NB4 (cell line): ENCODE data around the gene TBC1D22A.

Experiments used
- MYC ChIP-seq: IDR thresholded peaks from 2 replicates; pipeline ENCODE4 v1.6.1; 2011; ENCODE audit warnings: low read depth, low read length
- POLR2A ChIP-seq: IDR thresholded peaks from 2 replicates; pipeline ENCODE4 v1.6.1; 2011; ENCODE audit warnings: mild to moderate bottlenecking; ENCODE audit not compliant: insufficient read length; ENCODE audit errors: extremely low read depth
- TF ChIP-seq, protein P1 (sequence below): IDR thresholded peaks from one replicate; pipeline ENCODE4 v1.5.1; 2012; ENCODE audit warnings: low read depth, low read length
- TF ChIP-seq, protein P2 (sequence below): IDR thresholded peaks from 2 replicates; pipeline ENCODE4 v1.6.1; 2011; ENCODE audit warnings: low read depth, low read length

DNA sequence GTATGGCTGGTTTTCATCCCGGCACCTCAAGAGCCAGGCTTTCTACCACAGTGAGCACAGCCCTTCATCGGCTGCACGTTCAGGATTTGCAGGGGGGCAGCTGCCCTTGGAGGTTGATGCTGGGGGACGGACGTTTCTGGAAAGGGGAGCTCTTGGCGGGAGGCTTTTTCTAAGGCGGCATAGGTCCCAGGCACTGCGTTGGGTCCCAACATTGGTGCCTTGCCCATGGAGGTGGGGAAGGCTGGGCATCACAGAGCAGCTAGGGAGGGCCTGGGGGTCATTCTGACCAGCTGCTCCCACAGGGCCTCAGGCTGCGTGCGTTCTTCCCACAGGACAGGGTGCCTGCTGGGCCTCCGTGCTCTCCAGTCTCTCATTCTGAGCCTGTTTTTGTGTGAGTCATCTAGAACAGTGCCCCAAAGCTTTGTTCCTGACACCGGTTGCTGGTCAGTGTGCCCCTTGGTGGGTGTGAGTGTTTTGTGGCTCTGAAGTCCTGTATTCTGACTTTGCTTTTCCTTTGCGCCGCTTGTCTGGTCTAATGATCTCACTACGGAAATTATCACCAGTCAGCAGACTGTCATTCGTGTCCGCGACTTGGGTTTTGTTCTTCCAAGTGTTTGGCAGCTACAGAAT is 275.9 kb downstream of the TBC1D22A start:
- TF ChIP-seq, protein P1, sequence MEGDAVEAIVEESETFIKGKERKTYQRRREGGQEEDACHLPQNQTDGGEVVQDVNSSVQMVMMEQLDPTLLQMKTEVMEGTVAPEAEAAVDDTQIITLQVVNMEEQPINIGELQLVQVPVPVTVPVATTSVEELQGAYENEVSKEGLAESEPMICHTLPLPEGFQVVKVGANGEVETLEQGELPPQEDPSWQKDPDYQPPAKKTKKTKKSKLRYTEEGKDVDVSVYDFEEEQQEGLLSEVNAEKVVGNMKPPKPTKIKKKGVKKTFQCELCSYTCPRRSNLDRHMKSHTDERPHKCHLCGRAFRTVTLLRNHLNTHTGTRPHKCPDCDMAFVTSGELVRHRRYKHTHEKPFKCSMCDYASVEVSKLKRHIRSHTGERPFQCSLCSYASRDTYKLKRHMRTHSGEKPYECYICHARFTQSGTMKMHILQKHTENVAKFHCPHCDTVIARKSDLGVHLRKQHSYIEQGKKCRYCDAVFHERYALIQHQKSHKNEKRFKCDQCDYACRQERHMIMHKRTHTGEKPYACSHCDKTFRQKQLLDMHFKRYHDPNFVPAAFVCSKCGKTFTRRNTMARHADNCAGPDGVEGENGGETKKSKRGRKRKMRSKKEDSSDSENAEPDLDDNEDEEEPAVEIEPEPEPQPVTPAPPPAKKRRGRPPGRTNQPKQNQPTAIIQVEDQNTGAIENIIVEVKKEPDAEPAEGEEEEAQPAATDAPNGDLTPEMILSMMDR, result no peak
- TF ChIP-seq POLR2A (no peak), MYC (no peak)
- TF ChIP-seq, protein P2, sequence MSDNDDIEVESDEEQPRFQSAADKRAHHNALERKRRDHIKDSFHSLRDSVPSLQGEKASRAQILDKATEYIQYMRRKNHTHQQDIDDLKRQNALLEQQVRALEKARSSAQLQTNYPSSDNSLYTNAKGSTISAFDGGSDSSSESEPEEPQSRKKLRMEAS, result no peak
